Vagina (tissue), 2 donors: Measurements from ENCODE around the gene PNPLA3.

Source experiments
- POLR2A ChIP-seq, 2 donors: fragments of 450-650 bp; IDR thresholded peaks; one replicate each; pipeline ENCODE4 v1.6.1; 2017; ENCODE audit warnings: antibody characterized with exemption in 2 of 2, mild to moderate bottlenecking in 2 of 2, moderate library complexity in 2 of 2
- TF ChIP-seq, protein P1 (sequence below), 3 experiments: fragments of 450-650 bp in 2 of 3; fragments of 200-600 bp in 1 of 3; sonication (generic) in 1 of 3; IDR thresholded peaks; one replicate each; pipeline ENCODE4 v1.5.1; 2017 to 2019; ENCODE audit warnings: antibody characterized with exemption in 3 of 3, mild to moderate bottlenecking in 2 of 3, moderate library complexity in 2 of 3

DNA sequence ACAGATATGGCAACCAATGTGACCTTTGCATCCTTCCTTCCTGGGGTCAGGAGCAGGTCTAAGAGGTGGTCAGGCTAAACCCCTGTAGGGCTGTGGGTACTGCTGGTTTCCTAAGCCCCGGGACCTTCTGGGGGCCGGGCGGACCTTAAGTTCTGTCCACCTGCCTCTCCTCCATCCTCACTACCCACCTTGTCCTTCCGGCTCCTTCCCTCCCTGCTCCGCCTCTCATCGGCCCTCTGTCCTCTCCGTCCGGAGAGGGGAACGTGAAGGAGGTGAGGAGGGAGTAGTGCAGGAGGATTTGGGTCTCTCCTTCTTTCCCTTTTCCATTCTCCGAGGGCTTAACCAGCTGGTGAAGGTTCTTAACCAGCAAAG is 72.2 kb downstream of the PNPLA3 start:
- TF ChIP-seq, protein P1, sequence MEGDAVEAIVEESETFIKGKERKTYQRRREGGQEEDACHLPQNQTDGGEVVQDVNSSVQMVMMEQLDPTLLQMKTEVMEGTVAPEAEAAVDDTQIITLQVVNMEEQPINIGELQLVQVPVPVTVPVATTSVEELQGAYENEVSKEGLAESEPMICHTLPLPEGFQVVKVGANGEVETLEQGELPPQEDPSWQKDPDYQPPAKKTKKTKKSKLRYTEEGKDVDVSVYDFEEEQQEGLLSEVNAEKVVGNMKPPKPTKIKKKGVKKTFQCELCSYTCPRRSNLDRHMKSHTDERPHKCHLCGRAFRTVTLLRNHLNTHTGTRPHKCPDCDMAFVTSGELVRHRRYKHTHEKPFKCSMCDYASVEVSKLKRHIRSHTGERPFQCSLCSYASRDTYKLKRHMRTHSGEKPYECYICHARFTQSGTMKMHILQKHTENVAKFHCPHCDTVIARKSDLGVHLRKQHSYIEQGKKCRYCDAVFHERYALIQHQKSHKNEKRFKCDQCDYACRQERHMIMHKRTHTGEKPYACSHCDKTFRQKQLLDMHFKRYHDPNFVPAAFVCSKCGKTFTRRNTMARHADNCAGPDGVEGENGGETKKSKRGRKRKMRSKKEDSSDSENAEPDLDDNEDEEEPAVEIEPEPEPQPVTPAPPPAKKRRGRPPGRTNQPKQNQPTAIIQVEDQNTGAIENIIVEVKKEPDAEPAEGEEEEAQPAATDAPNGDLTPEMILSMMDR (IDR thresholded peaks at IDR 0.05): no peak
- no peak for TF ChIP-seq POLR2A (IDR thresholded peaks at IDR 0.05)
